ENCODE measurements around the gene LMTK3.
A peak's percentile ranks its signal among the peaks of the same experiment; 100 is the strongest.

LMTK3 gene

GRCh38 chr19:48511800-48512503 lies at the start of gene LMTK3:
Gene LMTK3 (minus strand): TSS chr19:48511835. CDS start chr19:48511576, 259 bp downstream.
- peak; percentile 75 for DNase-seq

- no peak for DNase-seq
Observed at GRCh38 chr19:48561412-48561811, 49.8 kb upstream of the LMTK3 start.

- DNase-seq: no peak
Observed at GRCh38 chr19:48560095-48560530, 48.5 kb upstream of the LMTK3 start.

GRCh38 chr19:48558018-48558684 lies 46.5 kb upstream of the LMTK3 start:
- DNase-seq: no peak

- DNase-seq: no peak
Observed at GRCh38 chr19:48556825-48557224, 45.2 kb upstream of the LMTK3 start.

GRCh38 chr19:48556163-48556562 lies 44.5 kb upstream of the LMTK3 start:
- DNase-seq: peak; percentile 68

GRCh38 chr19:48554385-48555091 lies 42.9 kb upstream of the LMTK3 start:
- peak; percentile 67 for DNase-seq

GRCh38 chr19:48553676-48554384 lies 42.2 kb upstream of the LMTK3 start:
- DNase-seq: peak; percentile 44

GRCh38 chr19:48552406-48553322 lies 41.0 kb upstream of the LMTK3 start:
- DNase-seq: no peak

- DNase-seq: peak; percentile 88
Observed at GRCh38 chr19:48551437-48552302, 40.0 kb upstream of the LMTK3 start, which contains the start of gene SULT2B1. Gene SULT2B1 (plus strand): TSS chr19:48552172. CDS start chr19:48552253, 81 bp downstream.

GRCh38 chr19:48549380-48549779 lies 37.7 kb upstream of the LMTK3 start:
- DNase-seq: no peak

- DNase-seq: no peak
Observed at GRCh38 chr19:48548253-48548911, 36.7 kb upstream of the LMTK3 start.

GRCh38 chr19:48547722-48548121 lies 36.1 kb upstream of the LMTK3 start:
- DNase-seq: no peak

GRCh38 chr19:48544856-48545750 lies 33.5 kb upstream of the LMTK3 start:
- no peak for DNase-seq

- DNase-seq: no peak
Observed at GRCh38 chr19:48543121-48543710, 31.6 kb upstream of the LMTK3 start.

- no peak for DNase-seq
Observed at GRCh38 chr19:48541813-48542212, 30.2 kb upstream of the LMTK3 start.

GRCh38 chr19:48540110-48540509 lies 28.5 kb upstream of the LMTK3 start:
- peak; percentile 37 for DNase-seq

GRCh38 chr19:48539503-48540096 lies 28.0 kb upstream of the LMTK3 start:
- peak; percentile 63 for DNase-seq
